Epithelial cell of proximal tubule (primary cell): ENCODE measurements around the gene NAA50. TPM values are rescaled to one million over a fixed set of nuclear protein-coding genes. Genes with fewer than 3 reads are reported as not detected.

Experiments used
- DNase-seq: peaks from one replicate; pipeline ENCODE4 v3.0.0-alpha.2; 2011; ENCODE audit warnings: low read depth
- H3K4me3 ChIP-seq: 2 replicates; pipeline ENCODE4 v1.5.1; 2011; ENCODE audit warnings: low read depth, mild to moderate bottlenecking, low read length
- total RNA-seq: library from RNA; depleted of rRNA; stranded (reverse); fragments of >200 nt; gene quantifications from 2 replicates; pipeline ENCODE4 v1.2.3, GENCODE V29; 2015
- TF ChIP-seq, protein P1 (sequence below): conservative IDR thresholded peaks from 2 replicates; pipeline ENCODE4 v1.5.1; 2012; ENCODE audit warnings: low read depth, mild to moderate bottlenecking, low read length

Gene NAA50
- total RNA-seq, 1 donor from 2014 or later, result 135 TPM

GRCh38 chr3:113719758-113720157, 26.3 kb downstream of the NAA50 start:
- no peak overlapping the region for H3K4me3 ChIP-seq
- TF ChIP-seq, protein P1, sequence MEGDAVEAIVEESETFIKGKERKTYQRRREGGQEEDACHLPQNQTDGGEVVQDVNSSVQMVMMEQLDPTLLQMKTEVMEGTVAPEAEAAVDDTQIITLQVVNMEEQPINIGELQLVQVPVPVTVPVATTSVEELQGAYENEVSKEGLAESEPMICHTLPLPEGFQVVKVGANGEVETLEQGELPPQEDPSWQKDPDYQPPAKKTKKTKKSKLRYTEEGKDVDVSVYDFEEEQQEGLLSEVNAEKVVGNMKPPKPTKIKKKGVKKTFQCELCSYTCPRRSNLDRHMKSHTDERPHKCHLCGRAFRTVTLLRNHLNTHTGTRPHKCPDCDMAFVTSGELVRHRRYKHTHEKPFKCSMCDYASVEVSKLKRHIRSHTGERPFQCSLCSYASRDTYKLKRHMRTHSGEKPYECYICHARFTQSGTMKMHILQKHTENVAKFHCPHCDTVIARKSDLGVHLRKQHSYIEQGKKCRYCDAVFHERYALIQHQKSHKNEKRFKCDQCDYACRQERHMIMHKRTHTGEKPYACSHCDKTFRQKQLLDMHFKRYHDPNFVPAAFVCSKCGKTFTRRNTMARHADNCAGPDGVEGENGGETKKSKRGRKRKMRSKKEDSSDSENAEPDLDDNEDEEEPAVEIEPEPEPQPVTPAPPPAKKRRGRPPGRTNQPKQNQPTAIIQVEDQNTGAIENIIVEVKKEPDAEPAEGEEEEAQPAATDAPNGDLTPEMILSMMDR, result no peak
- no peak for DNase-seq

DNA sequence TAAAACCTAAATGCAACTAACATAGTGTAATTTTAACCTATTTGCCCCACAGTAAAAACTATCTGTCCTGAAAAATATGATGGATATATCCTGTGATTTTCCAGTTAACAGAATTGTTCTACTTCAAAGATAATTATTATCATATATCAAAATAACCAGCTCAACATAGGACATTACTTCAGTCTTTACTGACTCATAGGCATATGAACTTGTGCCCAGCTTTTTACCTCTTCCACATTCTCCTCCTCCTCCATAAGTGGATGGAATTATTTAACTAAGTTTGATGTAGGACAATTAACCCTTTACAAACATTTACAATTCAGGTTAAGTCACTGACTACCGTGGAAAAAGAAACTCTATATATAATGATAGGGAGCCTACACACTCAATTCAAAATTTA, 26.8 kb downstream of the NAA50 start:
- TF ChIP-seq, protein P1, result no peak
- no peak for DNase-seq

DNA sequence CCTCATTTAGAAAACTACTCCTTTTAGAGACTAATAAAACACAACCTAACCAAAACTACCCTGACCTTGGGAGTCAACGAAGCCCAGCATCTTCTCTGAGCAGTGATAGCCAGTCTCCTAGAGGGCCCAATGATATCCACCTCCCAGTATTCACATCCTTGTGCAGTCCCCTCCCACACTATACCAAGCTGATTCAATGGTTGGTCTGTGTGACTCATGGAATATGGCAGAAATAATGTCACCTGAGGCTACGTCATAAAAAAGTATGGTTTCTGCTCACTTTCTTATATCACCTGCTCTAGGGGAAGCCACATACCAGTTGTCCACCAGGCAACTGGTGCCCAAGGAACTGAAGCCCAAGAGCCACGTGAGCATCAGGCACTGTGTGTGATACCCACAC, 28.2 kb downstream of the NAA50 start:
- DNase-seq, result no peak
- no peak overlapping the region for H3K4me3 ChIP-seq
- TF ChIP-seq, protein P1, result no peak

More for the DNA sequence above, 26.8 kb downstream of the NAA50 start:
- no peak overlapping the region for H3K4me3 ChIP-seq

DNA sequence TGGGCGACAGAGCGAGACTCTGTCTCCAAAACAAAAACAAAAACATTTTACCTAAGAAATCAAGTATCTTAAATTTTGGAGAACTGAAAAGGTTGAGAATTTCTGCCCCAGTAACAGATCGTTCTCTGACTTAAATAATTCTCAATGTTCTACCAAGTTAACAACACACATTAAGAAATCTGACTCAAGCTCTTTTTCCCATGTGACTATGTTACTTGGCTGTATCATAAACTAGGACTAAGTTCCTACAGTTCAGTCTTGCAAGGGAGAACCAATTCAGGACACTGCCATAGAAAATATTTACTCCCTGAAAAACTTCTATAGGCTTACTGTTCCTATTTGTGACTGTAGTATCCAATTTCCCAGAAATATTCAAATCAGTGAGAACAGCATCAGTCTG, 28.7 kb downstream of the NAA50 start:
- H3K4me3 ChIP-seq, result no peak overlapping the region
- TF ChIP-seq, protein P1, result no peak
- no peak for DNase-seq

- no peak overlapping the region for H3K4me3 ChIP-seq
- no peak for DNase-seq
- TF ChIP-seq, protein P1, result no peak
Measured at GRCh38 chr3:113714702-113715101, 31.3 kb downstream of the NAA50 start.

DNA sequence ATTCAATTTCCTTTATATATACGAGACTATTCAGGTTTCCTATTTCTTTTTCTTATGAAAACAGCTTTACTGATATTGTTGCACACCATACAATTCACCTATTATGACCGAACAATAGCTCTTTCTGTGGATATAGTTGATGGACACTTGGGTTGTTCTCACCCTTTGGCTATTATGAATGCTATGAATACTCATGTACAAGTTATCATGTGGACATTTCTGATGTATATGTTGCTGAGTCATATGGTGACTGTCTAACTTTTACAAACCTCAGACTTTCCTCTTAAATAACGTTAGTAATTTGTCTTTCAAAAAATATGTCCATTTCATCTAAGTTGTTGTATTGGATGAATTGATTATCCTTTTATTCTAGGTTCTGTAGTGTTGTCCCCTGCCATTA, 33.9 kb downstream of the NAA50 start:
- no peak overlapping the region for H3K4me3 ChIP-seq
- no peak for DNase-seq
- TF ChIP-seq, protein P1, result no peak

DNA sequence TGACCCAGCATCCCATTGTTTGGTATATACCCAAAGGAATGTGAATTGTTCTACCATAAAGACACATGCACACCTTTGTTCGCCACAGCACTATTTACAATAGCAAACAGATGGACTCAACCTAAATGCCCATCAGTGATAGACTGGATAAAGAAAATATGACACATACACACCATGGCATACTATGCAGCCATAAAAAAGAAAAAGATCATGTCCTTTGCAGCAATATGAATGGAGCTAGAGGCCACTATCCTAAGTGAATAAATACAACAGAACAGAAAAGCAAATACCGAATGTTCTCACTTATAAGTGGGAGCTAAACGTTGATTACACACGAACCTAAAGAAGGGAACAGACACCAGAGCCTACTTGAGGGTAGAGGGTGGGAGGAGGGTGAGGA, 38.2 kb downstream of the NAA50 start:
- no peak for DNase-seq
- TF ChIP-seq, protein P1, result no peak
- H3K4me3 ChIP-seq, result no peak overlapping the region
